Islet precursor cell (in vitro differentiated cells): ENCODE measurements around the gene SHC4.
"Not testable (repeated sequence)": the region's sequence is repeated elsewhere in the genome, so short reads cannot be mapped to it uniquely, and the experiment has no call there.

Source experiments
- DNase-seq: peaks from one replicate; pipeline ENCODE4 v3.0.0-alpha.2; 2018

The SHC4 gene

GRCh38 chr15:48922046-48922445, 41.7 kb downstream of the SHC4 start:
- DNase-seq = no peak

GRCh38 chr15:48916721-48917120, 47.0 kb downstream of the SHC4 start:
- no peak for DNase-seq

GRCh38 chr15:48915861-48916260, 47.9 kb downstream of the SHC4 start:
- no peak for DNase-seq

- DNase-seq = no peak
Measured at GRCh38 chr15:48914717-48915116, 49.0 kb downstream of the SHC4 start.

- no peak for DNase-seq
Measured at GRCh38 chr15:48913141-48913540, 50.6 kb downstream of the SHC4 start.

GRCh38 chr15:48910554-48910953, 53.2 kb downstream of the SHC4 start:
- not testable (repeated sequence) for DNase-seq

- not testable (repeated sequence) for DNase-seq
Measured at GRCh38 chr15:48909313-48909712, 54.4 kb downstream of the SHC4 start.

- no peak for DNase-seq
Measured at GRCh38 chr15:48905847-48906246, 57.9 kb downstream of the SHC4 start.

- no peak for DNase-seq
Measured at GRCh38 chr15:48905216-48905615, 58.5 kb downstream of the SHC4 start.

GRCh38 chr15:48904758-48905157, 59.0 kb downstream of the SHC4 start:
- no peak for DNase-seq

GRCh38 chr15:48899793-48900192, 63.9 kb downstream of the SHC4 start:
- DNase-seq = no peak

- no peak for DNase-seq
Measured at GRCh38 chr15:48898446-48898845, 65.3 kb downstream of the SHC4 start.

GRCh38 chr15:48898032-48898431, 65.7 kb downstream of the SHC4 start:
- DNase-seq = no peak

GRCh38 chr15:48896869-48897814, 66.6 kb downstream of the SHC4 start:
- no peak for DNase-seq

GRCh38 chr15:48893311-48893710, 70.4 kb downstream of the SHC4 start:
- no peak for DNase-seq

GRCh38 chr15:48891232-48891765, 72.4 kb downstream of the SHC4 start:
- DNase-seq = no peak

GRCh38 chr15:48890375-48890972, 73.2 kb downstream of the SHC4 start:
- DNase-seq = no peak

- DNase-seq = no peak
Measured at GRCh38 chr15:48889925-48890324, 73.8 kb downstream of the SHC4 start.

- DNase-seq = no peak
Measured at GRCh38 chr15:48888836-48889235, 74.9 kb downstream of the SHC4 start.

- no peak for DNase-seq
Measured at GRCh38 chr15:48888191-48888590, 75.5 kb downstream of the SHC4 start.

- DNase-seq = no peak
Measured at GRCh38 chr15:48887144-48887543, 76.6 kb downstream of the SHC4 start.

GRCh38 chr15:48883699-48884098, 80.0 kb downstream of the SHC4 start:
- DNase-seq = no peak

GRCh38 chr15:48880070-48880634, 83.6 kb downstream of the SHC4 start:
- DNase-seq = no peak
